MM.1S (cell line): ENCODE results near the gene EGR4.

Experiments used
- DNase-seq: peaks from one replicate; pipeline ENCODE4 v3.0.0-alpha.2; 2015
- H2AFZ ChIP-seq: fragments of 300-600 bp; sonication (generic); 2 replicates; pipeline ENCODE4 v1.6.0; 2016; ENCODE audit warnings: antibody characterized with exemption, low read length
- H3F3A ChIP-seq: fragments of 300-600 bp; sonication (generic); 2 replicates; pipeline ENCODE4 v1.6.1; 2016; ENCODE audit warnings: mild to moderate bottlenecking, antibody characterized with exemption, low read length, moderate library complexity, mixed read lengths; ENCODE audit not compliant: insufficient read depth
- H3K27ac ChIP-seq: fragments of 300-600 bp; sonication (generic); 2 replicates; pipeline ENCODE4 v1.5.1; 2016; ENCODE audit warnings: mild to moderate bottlenecking, low read length
- H3K27me3 ChIP-seq: fragments of 300-600 bp; sonication (generic); replicated peaks from 2 replicates; pipeline ENCODE4 v1.6.0; 2016; ENCODE audit warnings: low read length; ENCODE audit not compliant: insufficient read depth
- H3K36me3 ChIP-seq: fragments of 300-600 bp; sonication (generic); replicated peaks from 2 replicates; pipeline ENCODE4 v1.6.1; 2016; ENCODE audit warnings: mild to moderate bottlenecking, low read length, mixed read lengths; ENCODE audit not compliant: insufficient read depth
- H3K4me1 ChIP-seq: fragments of 300-600 bp; sonication (generic); 2 replicates; pipeline ENCODE4 v1.6.1; 2016; ENCODE audit warnings: low read length, mixed read lengths
- H3K4me2 ChIP-seq: fragments of 300-600 bp; sonication (generic); 2 replicates; pipeline ENCODE4 v1.6.0; 2016; ENCODE audit warnings: low read depth, low read length
- H3K4me3 ChIP-seq: fragments of 300-600 bp; sonication (generic); 2 replicates; pipeline ENCODE4 v1.5.1; 2016; ENCODE audit warnings: low read length, mixed read lengths
- H3K79me2 ChIP-seq: fragments of 300-600 bp; sonication (generic); 2 replicates; pipeline ENCODE4 v1.6.1; 2016; ENCODE audit warnings: mixed run types, low read length, mixed read lengths
- H3K9ac ChIP-seq: fragments of 300-600 bp; sonication (generic); 2 replicates; pipeline ENCODE4 v1.6.1; 2016; ENCODE audit warnings: low read length, mixed read lengths
- H3K9me2 ChIP-seq: fragments of 300-600 bp; sonication (generic); replicated peaks from 2 replicates; pipeline ENCODE4 v1.6.1; 2016; ENCODE audit warnings: mild to moderate bottlenecking, low read length, mixed read lengths; ENCODE audit not compliant: insufficient read depth
- H3K9me3 ChIP-seq: fragments of 300-600 bp; sonication (generic); replicated peaks from 2 replicates; pipeline ENCODE4 v1.6.1; 2016; ENCODE audit warnings: mild to moderate bottlenecking, low read length, mixed read lengths; ENCODE audit not compliant: insufficient read depth
- H4K20me1 ChIP-seq: fragments of 300-600 bp; sonication (generic); 2 replicates; pipeline ENCODE4 v1.6.1; 2016; ENCODE audit warnings: mild to moderate bottlenecking, low read length, moderate library complexity, mixed read lengths; ENCODE audit not compliant: insufficient read depth
- EZH2 ChIP-seq: fragments of 300-600 bp; sonication (generic); optimal IDR thresholded peaks from 2 replicates; pipeline ENCODE3; 2017; ENCODE audit warnings: low read depth, mild to moderate bottlenecking, antibody characterized with exemption, low read length, mixed read lengths
- EZH2phosphoT487 ChIP-seq: fragments of 300-600 bp; sonication (generic); IDR thresholded peaks from 2 replicates; pipeline ENCODE4 v1.6.1; 2018; ENCODE audit warnings: antibody characterized with exemption, low read length
- TF ChIP-seq, protein P1 (sequence below): fragments of 300-600 bp; sonication (generic); IDR thresholded peaks from 2 replicates; pipeline ENCODE4 v1.5.1; 2016; ENCODE audit warnings: antibody characterized with exemption, low read length, mixed read lengths

Gene EGR4

DNA sequence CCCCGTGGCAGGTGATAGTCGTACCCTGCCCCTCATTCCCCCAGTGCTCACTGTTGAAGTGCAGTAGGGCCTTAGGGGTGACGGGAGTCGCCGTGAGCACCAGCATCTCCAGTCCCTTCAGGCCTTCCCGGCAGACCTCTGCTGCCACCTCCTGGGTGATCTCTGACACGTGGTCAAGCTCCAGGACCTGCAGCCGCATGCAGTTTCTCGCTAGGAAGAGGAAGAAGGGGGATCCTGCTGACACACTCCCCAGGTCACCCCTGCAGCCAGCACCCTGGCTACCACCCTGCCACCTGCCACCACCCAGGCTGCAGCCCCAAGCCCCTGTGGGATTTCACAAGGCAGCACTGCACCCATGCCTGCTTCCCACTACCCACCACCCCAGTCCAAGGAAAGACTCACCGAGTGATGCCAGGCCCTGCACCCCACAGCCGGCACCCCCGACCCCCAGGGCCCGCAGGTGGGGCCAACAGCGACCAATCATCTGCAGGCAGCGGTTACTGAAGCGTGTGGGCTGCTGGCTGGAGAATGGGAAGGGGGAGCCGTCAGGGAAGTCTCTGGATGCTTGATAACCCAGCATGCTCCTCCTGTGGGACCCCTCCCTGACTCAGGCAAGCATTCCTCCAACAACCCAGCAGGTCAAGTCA, 32.9 kb downstream of the EGR4 start:
- H2AFZ ChIP-seq = no peak overlapping the region
- H3K9me3 ChIP-seq = no peaks in the 10 kb centered on the region
- H3K4me2 ChIP-seq = no peak overlapping the region
- no peaks in the 10 kb centered on the region; the same call in 1 of the 2 replicates for H3F3A ChIP-seq
- DNase-seq = peak; percentile 13
- no peak overlapping the region for H3K4me3 ChIP-seq
- H3K27ac ChIP-seq = no peak overlapping the region
- H3K9me2 ChIP-seq = no peaks in the 10 kb centered on the region
- no peaks in the 10 kb centered on the region for H3K4me1 ChIP-seq
- no peaks in the 10 kb centered on the region for H3K27me3 ChIP-seq
- H4K20me1 ChIP-seq = no peaks in the 10 kb centered on the region
- H3K79me2 ChIP-seq = no peaks in the 10 kb centered on the region
- TF ChIP-seq EZH2 (no peak), EZH2phosphoT487 (no peak)
- TF ChIP-seq, protein P1, sequence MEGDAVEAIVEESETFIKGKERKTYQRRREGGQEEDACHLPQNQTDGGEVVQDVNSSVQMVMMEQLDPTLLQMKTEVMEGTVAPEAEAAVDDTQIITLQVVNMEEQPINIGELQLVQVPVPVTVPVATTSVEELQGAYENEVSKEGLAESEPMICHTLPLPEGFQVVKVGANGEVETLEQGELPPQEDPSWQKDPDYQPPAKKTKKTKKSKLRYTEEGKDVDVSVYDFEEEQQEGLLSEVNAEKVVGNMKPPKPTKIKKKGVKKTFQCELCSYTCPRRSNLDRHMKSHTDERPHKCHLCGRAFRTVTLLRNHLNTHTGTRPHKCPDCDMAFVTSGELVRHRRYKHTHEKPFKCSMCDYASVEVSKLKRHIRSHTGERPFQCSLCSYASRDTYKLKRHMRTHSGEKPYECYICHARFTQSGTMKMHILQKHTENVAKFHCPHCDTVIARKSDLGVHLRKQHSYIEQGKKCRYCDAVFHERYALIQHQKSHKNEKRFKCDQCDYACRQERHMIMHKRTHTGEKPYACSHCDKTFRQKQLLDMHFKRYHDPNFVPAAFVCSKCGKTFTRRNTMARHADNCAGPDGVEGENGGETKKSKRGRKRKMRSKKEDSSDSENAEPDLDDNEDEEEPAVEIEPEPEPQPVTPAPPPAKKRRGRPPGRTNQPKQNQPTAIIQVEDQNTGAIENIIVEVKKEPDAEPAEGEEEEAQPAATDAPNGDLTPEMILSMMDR = peak; percentile 29
- H3K9ac ChIP-seq = no peak overlapping the region
- H3K36me3 ChIP-seq = no peaks in the 10 kb centered on the region

DNA sequence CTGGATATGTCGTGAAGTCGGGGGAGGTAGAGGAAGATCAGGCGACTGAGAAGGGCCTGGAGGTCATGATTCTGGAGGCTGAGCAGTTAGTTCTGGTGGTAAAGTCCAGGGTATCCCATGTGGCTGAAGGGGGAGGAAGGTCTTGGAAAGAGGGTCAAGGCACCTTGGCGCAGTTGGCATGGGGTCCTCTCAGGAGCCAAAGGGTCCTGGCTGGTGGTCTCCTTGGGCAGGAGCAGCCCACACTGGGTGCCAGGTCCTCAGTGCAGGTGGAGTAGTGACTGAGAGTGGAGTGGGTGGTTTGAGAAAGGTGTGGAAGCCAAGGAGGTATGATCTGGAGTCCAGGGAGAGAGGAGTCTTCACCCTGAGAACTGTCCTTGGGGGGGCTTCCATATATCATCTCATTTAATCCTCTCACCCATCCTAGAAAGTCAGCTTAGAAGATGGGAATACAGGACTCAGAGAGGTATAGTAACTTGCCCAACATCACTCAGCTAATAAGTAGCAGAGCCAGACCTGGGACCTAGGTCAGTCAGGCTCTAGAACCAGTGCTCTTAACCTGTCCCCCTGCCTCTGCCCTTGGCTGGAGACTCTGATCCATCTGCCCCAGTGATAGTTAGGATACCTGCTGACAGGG, 33.5 kb downstream of the EGR4 start:
- H3K27ac ChIP-seq = no peak overlapping the region
- H3K36me3 ChIP-seq = no peaks in the 10 kb centered on the region
- no peaks in the 10 kb centered on the region for H3K27me3 ChIP-seq
- no peak overlapping the region for H3K4me3 ChIP-seq
- TF ChIP-seq EZH2 (no peak), EZH2phosphoT487 (no peak)
- TF ChIP-seq, protein P1 = no peak
- no peak overlapping the region for H2AFZ ChIP-seq
- H3K79me2 ChIP-seq = no peaks in the 10 kb centered on the region
- H3F3A ChIP-seq = no peaks in the 10 kb centered on the region; the same call in 1 of the 2 replicates
- H3K9me2 ChIP-seq = no peaks in the 10 kb centered on the region
- H3K4me1 ChIP-seq = no peaks in the 10 kb centered on the region
- H4K20me1 ChIP-seq = no peaks in the 10 kb centered on the region
- no peaks in the 10 kb centered on the region for H3K9me3 ChIP-seq
- no peak overlapping the region for H3K4me2 ChIP-seq
- no peak for DNase-seq
- H3K9ac ChIP-seq = no peak overlapping the region

DNA sequence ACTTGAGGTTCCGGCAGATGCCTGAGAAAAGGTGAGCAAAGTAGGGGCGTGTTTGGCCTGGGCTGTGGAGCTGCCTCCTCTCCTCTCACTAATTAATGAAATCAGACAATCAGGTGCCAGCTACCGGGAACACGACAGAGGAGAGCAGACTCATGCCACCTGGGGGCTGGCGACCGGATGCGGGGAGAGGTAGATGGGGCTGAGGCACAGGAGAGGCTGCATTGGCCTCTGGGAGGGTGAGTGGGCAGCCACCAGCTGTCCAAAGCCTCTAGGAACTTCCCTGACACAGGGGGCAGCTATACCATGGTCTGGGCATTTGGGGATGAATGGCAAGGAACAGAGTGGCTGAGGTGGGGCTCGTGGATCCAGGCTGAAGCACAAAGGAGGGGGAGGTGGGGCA, 34.1 kb downstream of the EGR4 start:
- no peaks in the 10 kb centered on the region for H3K36me3 ChIP-seq
- H3K9me3 ChIP-seq = no peaks in the 10 kb centered on the region
- H3K27me3 ChIP-seq = no peaks in the 10 kb centered on the region
- no peak overlapping the region for H3K4me3 ChIP-seq
- no peak overlapping the region for H3K4me2 ChIP-seq
- no peaks in the 10 kb centered on the region for H3K79me2 ChIP-seq
- no peaks in the 10 kb centered on the region for H4K20me1 ChIP-seq
- DNase-seq = no peak
- H3K27ac ChIP-seq = no peak overlapping the region
- H3F3A ChIP-seq = no peaks in the 10 kb centered on the region; the same call in 1 of the 2 replicates
- H2AFZ ChIP-seq = no peak overlapping the region
- TF ChIP-seq EZH2phosphoT487 = no peak
- TF ChIP-seq, protein P1 = no peak
- TF ChIP-seq EZH2 = no peak
- no peak overlapping the region for H3K9ac ChIP-seq
- H3K9me2 ChIP-seq = no peaks in the 10 kb centered on the region
- H3K4me1 ChIP-seq = no peaks in the 10 kb centered on the region
